ENCODE data around the gene COL25A1. TPM values are rescaled to one million over a fixed set of nuclear protein-coding genes. Genes with fewer than 3 reads are reported as not detected.

Gene COL25A1
- total RNA-seq, 2 experiments from 2014 or later, result not detected

GRCh38 chr4:109238746-109239145, 63.7 kb downstream of the COL25A1 start:
- no peak overlapping the region for H3K4me3 Mint-ChIP-seq
- H3K36me3 Mint-ChIP-seq (ENCODE audit: low read depth), result no peaks in the 10 kb centered on the region
- DNase-seq (no peak), ATAC-seq (no peak)
- peaks cover 1% of the 10 kb centered on the region for H3K27me3 Mint-ChIP-seq
- ChIA-PET POLR2A (no interaction called here), CTCF (interaction anchor here (1.2 kb wide), 1 partner anchor 10 kb away, joined by 3 read pairs; no protein-coding TSS in a partner anchor)
- intact Hi-C loops (cut with DNase I, micrococcal nuclease), result no loop called here
- H3K27ac Mint-ChIP-seq, result no peak overlapping the region
- peaks cover 3% of the 10 kb centered on the region for H3K9me3 Mint-ChIP-seq (ENCODE audit: low read depth)
- no peaks in the 10 kb centered on the region for H3K4me1 Mint-ChIP-seq

GRCh38 chr4:109235683-109236082, 66.8 kb downstream of the COL25A1 start:
- H3K9me3 Mint-ChIP-seq (ENCODE audit: low read depth), result peaks cover 3% of the 10 kb centered on the region
- H3K27ac Mint-ChIP-seq, result no peak overlapping the region
- H3K4me3 Mint-ChIP-seq, result no peak overlapping the region
- ChIA-PET CTCF (interaction anchor here (1.2 kb wide), 1 partner anchor 11 kb away, joined by 4 read pairs; no protein-coding TSS in a partner anchor), POLR2A (no interaction called here)
- no peaks in the 10 kb centered on the region for H3K36me3 Mint-ChIP-seq (ENCODE audit: low read depth)
- no peaks in the 10 kb centered on the region for H3K4me1 Mint-ChIP-seq
- intact Hi-C loops (cut with DNase I, micrococcal nuclease), result no loop called here
- ATAC-seq (no peak), DNase-seq (no peak)
- H3K27me3 Mint-ChIP-seq, result peaks cover 1% of the 10 kb centered on the region

GRCh38 chr4:109234596-109234995, 67.9 kb downstream of the COL25A1 start:
- H3K4me1 Mint-ChIP-seq, result no peaks in the 10 kb centered on the region
- peaks cover 3% of the 10 kb centered on the region for H3K9me3 Mint-ChIP-seq (ENCODE audit: low read depth)
- ChIA-PET POLR2A (no interaction called here), CTCF (no interaction called here)
- DNase-seq (no peak), ATAC-seq (no peak)
- intact Hi-C loops (cut with DNase I, micrococcal nuclease), result no loop called here
- H3K4me3 Mint-ChIP-seq, result no peak overlapping the region
- H3K36me3 Mint-ChIP-seq (ENCODE audit: low read depth), result no peaks in the 10 kb centered on the region
- no peak overlapping the region for H3K27ac Mint-ChIP-seq
- H3K27me3 Mint-ChIP-seq, result peaks cover 4% of the 10 kb centered on the region

- no peaks in the 10 kb centered on the region for H3K4me1 Mint-ChIP-seq
- no peak for DNase-seq
- peaks cover 3% of the 10 kb centered on the region for H3K9me3 Mint-ChIP-seq (ENCODE audit: low read depth)
- ChIA-PET CTCF (interaction anchor here (0.6 kb wide), 2 partner anchors 60 to 641 kb away, joined by 3 read pairs; no protein-coding TSS in a partner anchor), POLR2A (no interaction called here)
- H3K4me3 Mint-ChIP-seq, result no peak overlapping the region
- ATAC-seq, result no peak
- intact Hi-C loops (cut with DNase I, micrococcal nuclease), result no loop called here
- peaks cover 4% of the 10 kb centered on the region for H3K27me3 Mint-ChIP-seq
- H3K27ac Mint-ChIP-seq, result no peak overlapping the region
- H3K36me3 Mint-ChIP-seq (ENCODE audit: low read depth), result no peaks in the 10 kb centered on the region
Observed at GRCh38 chr4:109233570-109233969, 68.9 kb downstream of the COL25A1 start.

GRCh38 chr4:109232681-109233080, 69.8 kb downstream of the COL25A1 start:
- peaks cover 4% of the 10 kb centered on the region for H3K27me3 Mint-ChIP-seq

GRCh38 chr4:109231331-109231730, 71.1 kb downstream of the COL25A1 start:
- ChIA-PET CTCF (interaction anchor here (0.6 kb wide), 1 partner anchor 76 kb away, joined by 3 read pairs; no protein-coding TSS in a partner anchor), POLR2A (no interaction called here)
- Mint-ChIP-seq H3K27me3 (peaks cover 4% of the 10 kb centered on the region), H3K4me3 (no peak overlapping the region), H3K27ac (no peak overlapping the region), H3K9me3 (ENCODE audit: low read depth) (peaks cover 3% of the 10 kb centered on the region), H3K36me3 (ENCODE audit: low read depth) (no peaks in the 10 kb centered on the region), H3K4me1 (no peaks in the 10 kb centered on the region)
- ATAC-seq (no peak), DNase-seq (no peak)
- intact Hi-C loops (cut with DNase I, micrococcal nuclease), result no loop called here

More at GRCh38 chr4:109232681-109233080, 69.8 kb downstream of the COL25A1 start:
- H3K36me3 Mint-ChIP-seq (ENCODE audit: low read depth), result no peaks in the 10 kb centered on the region
- ATAC-seq, result no peak
- ChIA-PET CTCF (interaction anchor here (0.6 to 1.0 kb wide), 2 partner anchors 18 to 642 kb away, joined by 3 read pairs; no protein-coding TSS in a partner anchor), POLR2A (no interaction called here)
- intact Hi-C loops (cut with DNase I, micrococcal nuclease), result no loop called here
- no peak for DNase-seq
- peaks cover 3% of the 10 kb centered on the region for H3K9me3 Mint-ChIP-seq (ENCODE audit: low read depth)
- no peak overlapping the region for H3K4me3 Mint-ChIP-seq
- H3K4me1 Mint-ChIP-seq, result no peaks in the 10 kb centered on the region
- no peak overlapping the region for H3K27ac Mint-ChIP-seq

GRCh38 chr4:109229028-109229427, 73.4 kb downstream of the COL25A1 start:
- ChIA-PET POLR2A (no interaction called here), CTCF (interaction anchor here (1.2 kb wide), 1 partner anchor 24 kb away, joined by 3 read pairs; no protein-coding TSS in a partner anchor)
- ATAC-seq (no peak), DNase-seq (no peak)
- Mint-ChIP-seq H3K27ac (no peak overlapping the region), H3K27me3 (peaks cover 2% of the 10 kb centered on the region), H3K36me3 (ENCODE audit: low read depth) (no peaks in the 10 kb centered on the region), H3K4me1 (no peaks in the 10 kb centered on the region), H3K9me3 (ENCODE audit: low read depth) (no peaks in the 10 kb centered on the region), H3K4me3 (no peak overlapping the region)
- intact Hi-C loops (cut with DNase I, micrococcal nuclease), result no loop called here

- intact Hi-C loops (cut with DNase I, micrococcal nuclease), result no loop called here
- ATAC-seq (no peak), DNase-seq (no peak)
- H3K4me3 Mint-ChIP-seq, result no peak overlapping the region
- CTCF ChIA-PET, result no interaction called here
- no peaks in the 10 kb centered on the region for H3K36me3 Mint-ChIP-seq (ENCODE audit: low read depth)
- no peaks in the 10 kb centered on the region for H3K9me3 Mint-ChIP-seq (ENCODE audit: low read depth)
- H3K4me1 Mint-ChIP-seq, result no peaks in the 10 kb centered on the region
- POLR2A ChIA-PET, result no interaction called here
- no peak overlapping the region for H3K27ac Mint-ChIP-seq
- no peaks in the 10 kb centered on the region for H3K27me3 Mint-ChIP-seq
Observed at GRCh38 chr4:109218288-109218687, 84.2 kb downstream of the COL25A1 start.

- no peak overlapping the region for H3K27ac Mint-ChIP-seq
- CTCF ChIA-PET, result interaction anchor here (1.7 kb wide), 1 partner anchor 43 kb away, joined by 3 read pairs; no protein-coding TSS in a partner anchor
- ATAC-seq, result no peak
Observed at GRCh38 chr4:109216085-109216696, 86.3 kb downstream of the COL25A1 start.

GRCh38 chr4:109215506-109215905, 87.0 kb downstream of the COL25A1 start:
- no peaks in the 10 kb centered on the region for H3K36me3 Mint-ChIP-seq (ENCODE audit: low read depth)
- intact Hi-C loops (cut with DNase I, micrococcal nuclease), result no loop called here
- H3K4me1 Mint-ChIP-seq, result no peaks in the 10 kb centered on the region
- H3K27me3 Mint-ChIP-seq, result no peaks in the 10 kb centered on the region
- no peaks in the 10 kb centered on the region for H3K9me3 Mint-ChIP-seq (ENCODE audit: low read depth)
- DNase-seq (no peak), ATAC-seq (no peak)
- CTCF ChIA-PET, result interaction anchor here (1.2 kb wide), 1 partner anchor 17 kb away, joined by 3 read pairs; no protein-coding TSS in a partner anchor
- no peak overlapping the region for H3K4me3 Mint-ChIP-seq
- POLR2A ChIA-PET, result no interaction called here
- no peak overlapping the region for H3K27ac Mint-ChIP-seq

More at GRCh38 chr4:109216085-109216696, 86.3 kb downstream of the COL25A1 start:
- Mint-ChIP-seq H3K4me3 (no peak overlapping the region), H3K9me3 (ENCODE audit: low read depth) (no peaks in the 10 kb centered on the region), H3K27me3 (no peaks in the 10 kb centered on the region), H3K4me1 (no peaks in the 10 kb centered on the region), H3K36me3 (ENCODE audit: low read depth) (no peaks in the 10 kb centered on the region)
- POLR2A ChIA-PET, result no interaction called here
- DNase-seq, result no peak
- intact Hi-C loops (cut with DNase I, micrococcal nuclease), result no loop called here

GRCh38 chr4:109214622-109215301, 87.7 kb downstream of the COL25A1 start:
- Mint-ChIP-seq H3K27me3 (no peaks in the 10 kb centered on the region), H3K4me1 (no peaks in the 10 kb centered on the region), H3K27ac (no peak overlapping the region), H3K9me3 (ENCODE audit: low read depth) (no peaks in the 10 kb centered on the region), H3K36me3 (ENCODE audit: low read depth) (no peaks in the 10 kb centered on the region), H3K4me3 (no peak overlapping the region)
- ATAC-seq (no peak), DNase-seq (no peak)
- intact Hi-C loops (cut with DNase I, micrococcal nuclease), result no loop called here
- CTCF ChIA-PET, result interaction anchor here (1.2 kb wide), 1 partner anchor 18 kb away, joined by 3 read pairs; no protein-coding TSS in a partner anchor
- POLR2A ChIA-PET, result no interaction called here

GRCh38 chr4:109213056-109213455, 89.4 kb downstream of the COL25A1 start:
- H3K36me3 Mint-ChIP-seq (ENCODE audit: low read depth), result no peaks in the 10 kb centered on the region
- ChIA-PET CTCF (interaction anchor here (0.8 kb wide), 1 partner anchor 10 kb away, joined by 3 read pairs; no protein-coding TSS in a partner anchor), POLR2A (no interaction called here)
- DNase-seq (no peak), ATAC-seq (no peak)
- no peaks in the 10 kb centered on the region for H3K27me3 Mint-ChIP-seq
- H3K4me1 Mint-ChIP-seq, result no peaks in the 10 kb centered on the region
- H3K4me3 Mint-ChIP-seq, result no peak overlapping the region
- H3K9me3 Mint-ChIP-seq (ENCODE audit: low read depth), result no peaks in the 10 kb centered on the region
- intact Hi-C loops (cut with DNase I, micrococcal nuclease), result no loop called here
- no peak overlapping the region for H3K27ac Mint-ChIP-seq

Data from activated CD4-positive, alpha-beta T cell treated with anti-CD3 and anti-CD28 coated beads for 36 hours (primary cell).